IMR-90 (cell line): Measurements from ENCODE around the gene MICOS13.

Experiments used
- BHLHE40 ChIP-seq: fragments of 150-350 bp; IDR thresholded peaks from 2 replicates; pipeline ENCODE4 v1.6.1; 2016; ENCODE audit warnings: mild to moderate bottlenecking, low read depth, low read length
- CEBPB ChIP-seq: IDR thresholded peaks from 2 replicates; pipeline ENCODE4 v1.6.1; 2012; ENCODE audit warnings: low read depth, low read length, improper control_type of control experiment
- CHD1 ChIP-seq: IDR thresholded peaks from 2 replicates; pipeline ENCODE4 v1.6.1; 2012; ENCODE audit warnings: low read depth, low read length, improper control_type of control experiment
- FOS ChIP-seq: fragments of 150-350 bp; IDR thresholded peaks from 2 replicates; pipeline ENCODE4 v1.6.1; 2016; ENCODE audit warnings: low read depth, low read length
- MAFK ChIP-seq: IDR thresholded peaks from 2 replicates; pipeline ENCODE4 v1.6.1; 2012; ENCODE audit warnings: low read depth, low read length, improper control_type of control experiment
- MXI1 ChIP-seq: IDR thresholded peaks from 2 replicates; pipeline ENCODE4 v1.6.1; 2012; ENCODE audit warnings: low read depth, mild to moderate bottlenecking, low read length, moderate library complexity, borderline replicate concordance
- NFE2L2 ChIP-seq: fragments of 150-350 bp; IDR thresholded peaks from 2 replicates; pipeline ENCODE4 v1.6.1; 2016; ENCODE audit warnings: low read depth, mild to moderate bottlenecking, low read length
- POLR2A ChIP-seq: IDR thresholded peaks from 2 replicates; pipeline ENCODE4 v1.6.1; 2012; ENCODE audit warnings: mild to moderate bottlenecking, low read depth, low read length
- RAD21 ChIP-seq: IDR thresholded peaks from 2 replicates; pipeline ENCODE4 v1.6.1; 2012; ENCODE audit warnings: low read length, improper control_type of control experiment
- RCOR1 ChIP-seq: IDR thresholded peaks from 2 replicates; pipeline ENCODE4 v1.6.1; 2012; ENCODE audit warnings: mild to moderate bottlenecking, low read length, improper control_type of control experiment; ENCODE audit not compliant: insufficient replicate concordance
- RFX5 ChIP-seq: IDR thresholded peaks from 2 replicates; pipeline ENCODE4 v1.8.0; 2012; ENCODE audit warnings: low read depth, mild to moderate bottlenecking, low read length, moderate library complexity
- TF ChIP-seq, protein P1 (sequence below): conservative IDR thresholded peaks from 2 replicates; pipeline ENCODE4 v1.5.1; 2012; ENCODE audit warnings: mild to moderate bottlenecking, low read depth, low read length, improper control_type of control experiment
- TF ChIP-seq, protein P2 (sequence below): fragments of 150-350 bp; IDR thresholded peaks from 2 replicates; pipeline ENCODE4 v1.6.1; 2017; ENCODE audit warnings: mild to moderate bottlenecking, antibody characterized with exemption, low read length, low read depth
- TF ChIP-seq, protein P3 (sequence below): fragments of 150-350 bp; IDR thresholded peaks from 2 replicates; pipeline ENCODE4 v1.6.1; 2016; ENCODE audit warnings: low read depth, mild to moderate bottlenecking, low read length, moderate library complexity, borderline replicate concordance

DNA sequence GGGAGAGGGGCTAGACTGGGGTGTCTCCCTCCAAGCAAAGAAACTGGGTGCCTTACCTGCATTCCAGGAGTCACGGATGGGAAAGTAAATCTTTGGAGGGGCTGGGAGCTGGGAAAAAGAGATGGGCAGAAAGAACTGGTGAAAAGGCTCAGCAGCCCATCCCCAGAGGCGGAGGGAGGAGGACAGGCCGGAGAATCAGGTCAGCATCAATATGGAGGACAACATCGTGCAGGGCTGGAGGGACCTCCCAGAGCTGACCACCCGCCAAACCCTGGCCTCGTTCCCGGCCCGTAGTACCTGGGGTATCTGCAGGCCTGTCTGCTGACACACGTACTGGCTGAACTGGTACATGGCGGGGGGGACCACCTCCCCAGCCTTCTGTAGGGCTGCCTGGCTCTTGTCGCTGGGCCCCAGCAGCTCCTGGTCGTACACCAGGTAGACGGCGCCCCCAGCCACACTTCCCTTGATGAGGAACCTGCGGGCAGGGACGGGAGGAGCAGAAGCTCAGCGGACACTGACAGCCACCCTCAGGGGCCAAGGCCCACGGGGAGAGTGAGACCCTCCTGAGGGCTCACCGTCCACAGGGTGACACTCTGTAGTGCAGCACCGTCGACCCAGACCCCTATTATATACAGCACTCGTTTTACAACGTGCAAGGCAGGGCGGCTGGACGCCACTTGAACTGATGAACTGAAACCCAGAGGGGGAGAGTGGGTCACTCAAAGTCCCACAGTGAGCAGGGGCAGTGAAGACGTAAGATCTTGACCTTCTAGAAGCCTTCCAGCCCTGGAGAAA lies 830 bp downstream of the MICOS13 start:
- TF ChIP-seq, protein P1, sequence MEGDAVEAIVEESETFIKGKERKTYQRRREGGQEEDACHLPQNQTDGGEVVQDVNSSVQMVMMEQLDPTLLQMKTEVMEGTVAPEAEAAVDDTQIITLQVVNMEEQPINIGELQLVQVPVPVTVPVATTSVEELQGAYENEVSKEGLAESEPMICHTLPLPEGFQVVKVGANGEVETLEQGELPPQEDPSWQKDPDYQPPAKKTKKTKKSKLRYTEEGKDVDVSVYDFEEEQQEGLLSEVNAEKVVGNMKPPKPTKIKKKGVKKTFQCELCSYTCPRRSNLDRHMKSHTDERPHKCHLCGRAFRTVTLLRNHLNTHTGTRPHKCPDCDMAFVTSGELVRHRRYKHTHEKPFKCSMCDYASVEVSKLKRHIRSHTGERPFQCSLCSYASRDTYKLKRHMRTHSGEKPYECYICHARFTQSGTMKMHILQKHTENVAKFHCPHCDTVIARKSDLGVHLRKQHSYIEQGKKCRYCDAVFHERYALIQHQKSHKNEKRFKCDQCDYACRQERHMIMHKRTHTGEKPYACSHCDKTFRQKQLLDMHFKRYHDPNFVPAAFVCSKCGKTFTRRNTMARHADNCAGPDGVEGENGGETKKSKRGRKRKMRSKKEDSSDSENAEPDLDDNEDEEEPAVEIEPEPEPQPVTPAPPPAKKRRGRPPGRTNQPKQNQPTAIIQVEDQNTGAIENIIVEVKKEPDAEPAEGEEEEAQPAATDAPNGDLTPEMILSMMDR: no peak
- TF ChIP-seq POLR2A (no peak), MXI1 (no peak), CEBPB (no peak), FOS (no peak), RCOR1 (no peak), RAD21 (no peak), BHLHE40 (no peak), NFE2L2 (no peak), CHD1 (no peak), MAFK (no peak), RFX5 (no peak)
- TF ChIP-seq, protein P2, sequence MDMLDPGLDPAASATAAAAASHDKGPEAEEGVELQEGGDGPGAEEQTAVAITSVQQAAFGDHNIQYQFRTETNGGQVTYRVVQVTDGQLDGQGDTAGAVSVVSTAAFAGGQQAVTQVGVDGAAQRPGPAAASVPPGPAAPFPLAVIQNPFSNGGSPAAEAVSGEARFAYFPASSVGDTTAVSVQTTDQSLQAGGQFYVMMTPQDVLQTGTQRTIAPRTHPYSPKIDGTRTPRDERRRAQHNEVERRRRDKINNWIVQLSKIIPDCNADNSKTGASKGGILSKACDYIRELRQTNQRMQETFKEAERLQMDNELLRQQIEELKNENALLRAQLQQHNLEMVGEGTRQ: no peak
- TF ChIP-seq, protein P3, sequence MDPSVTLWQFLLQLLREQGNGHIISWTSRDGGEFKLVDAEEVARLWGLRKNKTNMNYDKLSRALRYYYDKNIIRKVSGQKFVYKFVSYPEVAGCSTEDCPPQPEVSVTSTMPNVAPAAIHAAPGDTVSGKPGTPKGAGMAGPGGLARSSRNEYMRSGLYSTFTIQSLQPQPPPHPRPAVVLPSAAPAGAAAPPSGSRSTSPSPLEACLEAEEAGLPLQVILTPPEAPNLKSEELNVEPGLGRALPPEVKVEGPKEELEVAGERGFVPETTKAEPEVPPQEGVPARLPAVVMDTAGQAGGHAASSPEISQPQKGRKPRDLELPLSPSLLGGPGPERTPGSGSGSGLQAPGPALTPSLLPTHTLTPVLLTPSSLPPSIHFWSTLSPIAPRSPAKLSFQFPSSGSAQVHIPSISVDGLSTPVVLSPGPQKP: no peak
